Glomerular visceral epithelial cell (primary cell): ENCODE data around the gene MSL1.
"Not testable (repeated sequence)": the region's sequence is repeated elsewhere in the genome, so short reads cannot be mapped to it uniquely, and the experiment has no call there.

Experiments
- DNase-seq: peaks from one replicate; pipeline ENCODE4 v3.0.0-alpha.2; 2016; ENCODE audit errors: extremely low spot score

Gene MSL1

GRCh38 chr17:40124279-40125141 is 2.7 kb downstream of the MSL1 start:
- no peak for DNase-seq

- no peak for DNase-seq
These were observed 7.7 kb downstream of the MSL1 start for GRCh38 chr17:40129498-40129897.

GRCh38 chr17:40130352-40131042 is 8.7 kb downstream of the MSL1 start:
- no peak for DNase-seq

DNA sequence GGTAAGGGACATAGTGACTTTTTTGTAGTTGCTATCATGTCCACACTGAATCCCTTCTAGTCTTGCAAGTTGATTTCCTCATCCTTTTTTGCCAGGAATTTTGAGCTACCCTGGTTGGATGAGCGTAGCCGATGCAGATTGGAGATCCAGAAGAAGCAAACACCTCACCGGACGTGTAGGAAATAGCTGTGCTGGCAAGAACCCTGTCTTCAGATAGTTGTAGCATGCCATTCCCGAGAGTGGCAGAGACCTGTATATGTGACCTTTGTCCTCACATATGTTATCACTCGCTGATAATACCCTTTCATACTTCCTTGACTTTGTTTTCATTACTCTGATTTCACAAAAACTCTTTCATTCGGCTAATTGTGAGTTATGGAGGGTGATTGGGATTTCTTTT is 12.4 kb downstream of the MSL1 start:
- no peak for DNase-seq

GRCh38 chr17:40135817-40136216 is 14.0 kb downstream of the MSL1 start:
- DNase-seq = no peak

DNA sequence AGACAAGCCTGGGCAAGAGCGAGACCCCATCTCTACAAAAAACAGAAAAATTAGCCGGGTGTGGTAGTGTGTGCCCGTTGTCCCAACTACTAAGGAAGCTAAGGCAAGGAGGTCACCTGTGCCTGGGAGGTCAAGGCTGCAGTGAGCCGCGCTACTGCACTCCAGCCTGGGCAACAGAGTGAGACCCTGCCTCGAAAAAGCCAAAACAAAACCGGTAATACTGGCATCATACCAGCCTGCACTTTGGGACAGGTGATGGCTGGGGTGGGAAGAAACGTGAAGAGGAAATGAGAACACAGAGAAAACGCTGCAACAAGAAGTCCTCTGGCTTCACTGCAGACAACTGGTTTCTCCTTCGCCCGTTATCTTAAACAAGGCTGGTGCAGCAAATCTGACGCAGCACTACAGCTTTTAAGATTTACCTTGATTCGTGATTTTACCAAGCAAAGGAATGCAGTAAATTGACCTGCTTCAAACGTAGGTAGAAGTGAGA is 17.8 kb downstream of the MSL1 start:
- no peak for DNase-seq

GRCh38 chr17:40143166-40143565 is 21.4 kb downstream of the MSL1 start:
- not testable (repeated sequence) for DNase-seq

DNA sequence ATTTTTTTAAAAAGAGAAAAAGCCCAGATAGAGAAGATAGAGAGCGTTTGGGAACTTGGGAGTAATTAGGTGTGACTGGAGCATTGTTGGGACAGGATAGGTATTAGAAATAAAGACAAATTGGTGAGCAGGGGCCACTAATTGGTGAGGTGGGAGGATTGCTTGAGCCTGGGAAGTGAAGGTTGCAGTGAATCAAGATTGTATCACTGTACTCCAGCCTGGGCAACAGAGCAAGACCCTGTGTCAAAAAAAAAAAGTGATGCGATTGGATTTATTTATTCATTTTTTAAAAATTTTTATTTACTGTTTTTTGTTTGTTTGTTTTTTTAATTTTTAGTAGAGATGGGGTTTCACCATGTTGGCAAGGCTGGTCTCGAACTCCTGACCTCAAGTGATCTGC is 23.7 kb downstream of the MSL1 start:
- no peak for DNase-seq

DNA sequence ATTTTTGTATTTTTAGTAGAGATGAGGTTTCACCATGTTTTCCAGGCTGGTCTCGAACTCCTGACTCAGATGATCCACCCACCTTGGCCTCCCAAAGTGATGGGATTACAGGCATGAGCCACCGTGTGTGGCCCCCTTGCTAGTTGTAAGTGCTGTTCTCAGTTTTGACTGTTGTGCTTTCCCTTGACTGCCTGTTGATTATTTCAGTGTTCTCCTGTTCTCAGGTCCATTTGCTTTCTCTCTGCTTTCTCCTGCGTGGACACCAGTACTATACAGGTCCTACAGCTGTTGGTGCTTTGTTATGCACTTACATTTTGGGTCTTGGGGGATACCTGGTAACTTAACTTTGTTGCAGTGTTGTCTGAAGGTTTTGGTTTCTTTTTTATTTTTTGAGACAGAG is 26.8 kb downstream of the MSL1 start:
- DNase-seq = no peak

GRCh38 chr17:40150276-40150675 is 28.5 kb downstream of the MSL1 start:
- no peak for DNase-seq

- no peak for DNase-seq
These were observed 29.7 kb downstream of the MSL1 start for GRCh38 chr17:40151414-40151963.

DNA sequence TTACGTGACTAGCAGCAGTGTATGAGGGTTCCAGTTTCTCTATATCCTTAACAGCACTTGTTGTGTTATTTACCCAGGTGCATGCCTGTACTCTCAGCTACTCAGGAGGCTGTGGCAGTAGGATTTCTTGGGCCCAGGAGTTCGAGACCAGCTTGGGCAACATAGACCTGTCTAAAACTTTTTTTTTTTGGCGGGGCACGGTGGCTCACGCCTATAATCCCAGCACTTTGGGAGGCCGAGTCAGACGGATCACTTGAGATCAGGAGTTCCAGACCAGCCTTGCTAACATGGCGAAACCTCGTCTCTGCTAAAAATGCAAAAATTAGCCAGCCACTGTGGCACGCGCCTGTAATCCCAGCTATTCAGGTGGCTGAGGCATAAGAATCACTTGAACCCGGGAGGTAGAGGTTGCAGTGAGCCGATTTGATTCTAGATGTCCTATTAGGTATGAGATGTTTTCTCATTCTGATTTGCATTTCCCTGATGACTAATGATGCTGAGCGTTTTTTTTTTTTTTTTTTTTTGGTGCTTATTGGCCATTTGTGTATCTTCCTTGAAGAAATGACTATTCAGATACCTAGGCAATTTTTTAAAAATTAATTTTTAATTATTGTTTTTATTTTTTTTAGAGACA is 31.9 kb downstream of the MSL1 start:
- DNase-seq = no peak

GRCh38 chr17:40157973-40158372 is 36.2 kb downstream of the MSL1 start:
- no peak for DNase-seq

GRCh38 chr17:40158438-40159013 is 36.8 kb downstream of the MSL1 start:
- no peak for DNase-seq

DNA sequence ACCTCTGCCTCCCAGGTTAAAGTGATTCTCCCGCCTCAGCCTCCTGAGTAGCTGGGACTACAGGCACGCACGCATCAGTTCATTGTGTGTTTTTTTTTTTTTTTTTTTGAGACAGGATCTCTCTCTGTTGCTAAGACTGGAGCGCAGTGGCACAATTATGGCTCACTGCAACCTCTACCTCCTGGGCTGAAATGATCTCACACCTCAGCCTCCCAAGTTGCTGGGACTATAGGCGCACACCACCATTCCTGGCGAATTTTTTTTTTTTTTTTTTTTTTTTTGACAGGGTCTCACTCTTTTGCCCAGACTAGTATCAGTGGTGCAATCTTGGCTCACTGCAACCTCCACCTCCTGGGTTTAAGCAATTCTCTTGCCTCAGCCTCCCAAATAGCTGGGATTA is 37.7 kb downstream of the MSL1 start:
- no peak for DNase-seq

DNA sequence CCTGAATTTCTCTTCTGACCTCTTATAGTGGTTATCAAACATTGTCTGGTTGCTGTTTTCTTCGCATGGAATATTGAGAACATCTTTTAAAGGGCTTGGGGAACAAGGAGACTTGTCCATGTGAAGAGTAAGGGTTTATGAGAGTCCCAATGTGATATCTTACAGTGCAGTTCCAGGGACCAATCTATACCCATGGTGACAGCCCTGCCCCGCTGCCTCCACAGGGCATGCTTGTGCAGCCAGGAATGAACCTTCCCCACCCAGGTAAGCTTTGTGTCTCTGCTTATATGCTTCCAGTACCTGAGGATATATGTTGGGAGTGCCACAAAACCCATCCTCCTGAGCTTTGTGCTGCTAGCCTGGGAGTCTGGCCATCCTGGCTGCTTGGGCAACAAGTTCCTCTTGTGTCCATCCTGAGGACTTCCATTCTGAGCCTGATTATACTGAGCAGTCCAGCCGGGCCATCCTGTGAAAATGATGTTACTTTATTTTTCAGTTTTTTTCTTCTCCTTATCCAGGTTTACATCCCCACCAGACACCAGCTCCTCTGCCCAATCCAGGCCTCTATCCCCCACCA is 46.0 kb downstream of the MSL1 start:
- no peak for DNase-seq

GRCh38 chr17:40168262-40168832 is 46.6 kb downstream of the MSL1 start:
- DNase-seq = peak; percentile 67

GRCh38 chr17:40170325-40170724 is 48.6 kb downstream of the MSL1 start:
- DNase-seq = no peak

- DNase-seq = peak; percentile 44
These were observed 50.0 kb downstream of the MSL1 start for GRCh38 chr17:40171750-40172149.

GRCh38 chr17:40173091-40173777 is 51.5 kb downstream of the MSL1 start:
- no peak for DNase-seq

DNA sequence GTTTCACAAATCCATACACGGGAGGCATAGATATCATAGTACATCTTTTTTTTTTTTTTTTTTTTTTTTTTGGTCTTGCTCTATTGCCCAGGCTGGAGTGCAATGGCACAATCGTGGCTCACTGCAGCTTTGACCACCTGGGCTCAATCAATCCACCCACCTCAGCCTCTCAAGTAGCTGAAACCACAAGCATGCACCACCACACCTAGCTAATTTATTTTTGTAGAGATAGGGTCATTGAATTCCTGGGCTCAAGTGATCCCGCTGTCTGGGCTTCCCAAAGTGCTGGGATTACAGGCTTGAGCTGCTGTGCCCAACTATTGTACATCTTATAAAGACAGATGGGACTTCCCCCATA is 52.0 kb downstream of the MSL1 start:
- DNase-seq = peak; percentile 42
